Ammon's horn (tissue), 1 donor: Measurements from ENCODE around the gene UMAD1.
A peak's percentile ranks its signal among the peaks of the same experiment; 100 is the strongest.

Experiments
- DNase-seq: peaks from one replicate; pipeline ENCODE4 v3.0.0-alpha.2; 2016; ENCODE audit warnings: low spot score

The UMAD1 gene

GRCh38 chr7:7883394-7883793 lies 242.8 kb downstream of the UMAD1 start:
- no peak for DNase-seq

DNA sequence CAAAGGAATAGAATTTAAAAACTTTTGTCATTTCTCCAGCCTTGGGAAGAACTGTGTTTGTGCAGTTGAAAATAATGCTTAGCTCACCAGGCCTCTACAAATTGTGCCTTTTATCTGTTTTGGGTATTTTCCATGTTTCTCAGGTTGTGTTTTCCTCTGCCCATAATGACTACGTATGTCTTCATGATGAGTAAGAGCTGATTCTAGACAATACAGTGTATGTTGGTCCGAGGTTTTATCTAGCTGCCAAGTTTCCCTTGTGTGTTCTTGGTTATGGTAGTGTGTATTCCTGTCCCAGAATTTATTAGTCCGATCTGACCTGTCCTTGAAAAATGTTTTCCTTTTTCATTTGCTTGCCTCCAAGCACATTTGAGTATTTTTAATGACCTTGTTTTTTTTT lies 244.3 kb downstream of the UMAD1 start:
- no peak for DNase-seq

GRCh38 chr7:7889791-7890568 lies 249.4 kb downstream of the UMAD1 start:
- DNase-seq, result no peak

- DNase-seq, result peak; percentile 57
Observed at GRCh38 chr7:7895004-7895650, 254.6 kb downstream of the UMAD1 start.

- DNase-seq, result no peak
Observed at GRCh38 chr7:7895754-7896153, 255.2 kb downstream of the UMAD1 start.

DNA sequence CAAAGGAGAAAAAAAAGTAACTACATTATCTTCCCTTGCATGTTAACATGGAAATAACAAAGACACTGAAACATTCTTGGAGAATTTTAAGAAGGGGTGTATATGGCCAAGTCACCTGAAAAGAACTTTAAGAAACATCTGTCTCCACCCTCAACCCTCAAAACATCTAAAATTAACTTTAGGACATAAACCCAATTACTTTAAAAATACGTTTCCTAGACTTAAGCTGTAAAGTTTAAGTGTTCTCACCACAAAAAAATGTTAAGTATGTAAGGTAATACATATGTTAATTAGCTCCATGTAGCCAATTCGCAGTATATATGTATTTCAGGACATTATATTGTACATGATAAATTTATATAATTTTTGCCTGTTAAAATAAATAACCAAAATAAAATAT lies 257.0 kb downstream of the UMAD1 start:
- no peak for DNase-seq

- no peak for DNase-seq
Observed at GRCh38 chr7:7897949-7898515, 257.5 kb downstream of the UMAD1 start.

DNA sequence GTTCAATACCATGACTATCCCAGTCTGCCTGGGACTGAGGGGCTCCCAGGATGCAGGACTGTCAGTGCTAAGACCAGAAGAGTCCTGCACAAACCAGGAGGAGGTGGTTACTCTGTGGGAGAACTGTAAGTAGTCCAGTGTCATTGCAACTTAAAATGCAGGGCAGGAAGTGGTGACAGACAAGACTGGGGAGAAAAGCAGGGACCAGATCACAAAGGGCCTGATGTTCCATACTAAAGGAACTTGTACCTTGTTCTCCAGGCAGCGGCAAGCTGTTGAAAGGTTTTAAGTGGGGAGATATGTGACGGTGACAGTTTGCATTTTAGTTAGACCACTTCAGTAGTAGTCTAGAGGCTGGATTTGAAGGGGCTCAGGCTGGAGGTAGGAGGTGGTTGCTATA lies 262.3 kb downstream of the UMAD1 start:
- DNase-seq, result no peak

- no peak for DNase-seq
Observed at GRCh38 chr7:7907306-7907705, 266.8 kb downstream of the UMAD1 start.

GRCh38 chr7:7908622-7909145 lies 268.1 kb downstream of the UMAD1 start:
- DNase-seq, result no peak

GRCh38 chr7:7909376-7909775 lies 268.8 kb downstream of the UMAD1 start:
- DNase-seq, result no peak

- no peak for DNase-seq
Observed at GRCh38 chr7:7911369-7912123, 271.0 kb downstream of the UMAD1 start.

DNA sequence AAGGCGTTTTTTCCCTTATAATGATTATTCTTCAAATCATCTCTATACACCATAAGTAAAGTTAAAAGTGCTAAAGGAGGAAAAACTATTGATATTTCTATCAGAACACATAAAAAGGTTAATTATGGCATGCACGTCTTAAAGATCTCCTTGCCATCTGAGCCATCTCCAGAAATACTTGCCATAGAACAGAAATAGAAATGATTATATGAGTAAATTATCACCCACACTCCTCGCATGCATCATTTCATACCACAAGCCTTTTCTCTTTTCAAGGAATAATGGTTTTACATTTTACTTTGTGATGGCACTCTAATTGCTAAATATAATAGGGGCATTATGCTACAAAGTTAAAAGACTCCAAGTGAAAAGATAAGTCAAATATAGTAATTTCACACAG lies 272.4 kb downstream of the UMAD1 start:
- DNase-seq, result no peak

DNA sequence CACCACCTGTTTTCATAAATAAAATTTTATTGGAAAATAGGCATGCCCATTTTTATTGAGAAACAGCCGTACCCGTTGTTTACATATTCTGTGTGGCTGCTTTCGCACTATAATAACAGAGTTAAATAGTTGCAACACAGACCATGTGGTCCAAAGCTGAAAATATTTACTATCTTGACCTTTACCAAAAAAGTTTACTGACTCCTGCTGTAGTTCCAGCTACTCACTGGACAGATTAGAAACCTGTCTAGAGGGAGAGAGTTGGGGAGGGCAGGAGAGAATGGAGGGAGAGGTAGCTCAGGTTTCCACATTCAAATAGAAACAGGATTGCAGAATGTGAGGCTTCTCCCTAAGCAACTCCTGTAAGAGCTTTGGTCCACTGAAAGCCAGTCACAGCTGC lies 273.0 kb downstream of the UMAD1 start:
- no peak for DNase-seq

DNA sequence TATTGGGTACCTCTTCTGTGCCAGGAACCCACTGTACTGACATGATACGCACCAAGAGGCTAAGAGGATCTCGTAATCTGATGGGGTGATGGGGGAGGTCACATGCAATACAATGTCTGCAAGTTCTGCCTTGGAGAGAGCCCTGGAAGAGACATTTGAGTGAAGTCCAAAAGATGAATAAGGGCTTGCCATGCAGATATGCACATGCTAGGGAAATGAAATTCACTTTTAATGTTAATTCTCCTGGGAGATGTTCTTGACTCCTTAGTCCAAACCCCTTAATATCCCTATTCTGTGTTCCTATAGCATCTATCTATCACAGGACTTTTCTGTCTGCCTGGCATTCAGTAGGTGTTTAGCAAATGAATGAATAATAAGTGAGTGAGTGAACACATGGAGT lies 274.0 kb downstream of the UMAD1 start:
- DNase-seq, result no peak

DNA sequence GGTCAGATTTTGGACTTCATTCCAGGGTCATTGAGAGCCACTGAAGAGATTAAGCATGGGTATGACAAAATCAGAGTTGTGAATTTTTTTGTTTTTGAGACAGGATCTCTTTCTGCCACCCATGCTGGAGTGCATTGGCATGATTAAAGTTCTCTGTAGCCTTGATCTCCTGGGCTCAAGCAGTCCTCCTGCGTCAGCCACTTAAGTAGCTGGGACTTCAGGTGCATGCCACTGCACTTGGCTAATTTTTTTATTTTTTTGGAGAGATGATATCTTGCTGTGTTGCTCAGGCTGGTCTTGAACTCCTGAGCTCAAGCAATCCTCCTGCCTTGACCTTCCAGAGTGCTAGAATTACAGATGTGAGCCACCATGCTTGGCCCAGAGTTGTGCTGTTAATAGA lies 275.5 kb downstream of the UMAD1 start:
- no peak for DNase-seq

GRCh38 chr7:7917593-7917992 lies 277.0 kb downstream of the UMAD1 start:
- DNase-seq, result no peak

- no peak for DNase-seq
Observed at GRCh38 chr7:7918736-7919448, 278.3 kb downstream of the UMAD1 start.

GRCh38 chr7:7919449-7919945 lies 278.9 kb downstream of the UMAD1 start:
- no peak for DNase-seq

DNA sequence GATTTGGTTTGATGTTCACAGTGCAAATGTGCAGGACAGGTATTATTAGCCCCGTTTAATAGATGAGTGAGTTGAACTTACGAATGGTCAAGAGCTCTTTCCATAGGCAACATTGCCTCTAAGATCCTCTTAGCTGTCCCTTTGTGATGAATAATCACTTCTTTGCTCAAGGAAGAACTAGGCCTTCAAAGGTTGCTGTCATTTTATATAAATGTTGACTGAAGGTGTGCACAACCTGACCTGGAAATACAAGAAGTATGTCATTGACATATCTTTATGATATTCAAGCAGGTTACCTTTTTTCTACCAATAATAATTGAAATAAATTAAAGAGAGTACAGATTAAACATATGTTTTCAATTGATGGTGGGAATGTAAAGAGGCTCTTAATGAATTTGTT lies 279.5 kb downstream of the UMAD1 start:
- no peak for DNase-seq

GRCh38 chr7:7920481-7920880 lies 279.9 kb downstream of the UMAD1 start:
- peak; percentile 16 for DNase-seq

- peak; percentile 15 for DNase-seq
Observed at GRCh38 chr7:7921830-7922229, 281.3 kb downstream of the UMAD1 start.
